KMS-11 (cell line): ENCODE results near the gene GDF3.
"Not testable (repeated sequence)": the region's sequence is repeated elsewhere in the genome, so short reads cannot be mapped to it uniquely, and the experiment has no call there.

Experiments
- H2AFZ ChIP-seq: fragments of 200-600 bp; sonication (generic); 2 replicates; pipeline ENCODE4 v1.6.1; 2016; ENCODE audit warnings: antibody characterized with exemption, mixed run types, low read depth
- H3K27ac ChIP-seq: fragments of 200-600 bp; sonication (generic); 2 replicates; pipeline ENCODE4 v1.6.1; 2016; ENCODE audit warnings: mild to moderate bottlenecking, mixed run types
- H3K27me3 ChIP-seq: fragments of 200-600 bp; sonication (generic); 2 replicates; pipeline ENCODE4 v1.6.1; 2017; ENCODE audit warnings: mild to moderate bottlenecking, low read depth, mixed run types, moderate library complexity; ENCODE audit not compliant: insufficient read depth
- H3K36me3 ChIP-seq: fragments of 200-600 bp; sonication (generic); 2 replicates; pipeline ENCODE4 v1.6.1; 2017; ENCODE audit warnings: mild to moderate bottlenecking, mixed run types; ENCODE audit not compliant: insufficient read depth
- H3K4me1 ChIP-seq: fragments of 200-600 bp; sonication (generic); 2 replicates; pipeline ENCODE4 v1.6.1; 2016; ENCODE audit warnings: mild to moderate bottlenecking, low read depth, mixed run types; ENCODE audit not compliant: poor library complexity, severe bottlenecking
- H3K4me2 ChIP-seq: fragments of 200-600 bp; sonication (generic); 2 replicates; pipeline ENCODE4 v1.7.0; 2016; ENCODE audit warnings: mild to moderate bottlenecking, mixed run types
- H3K4me3 ChIP-seq: fragments of 200-600 bp; sonication (generic); IDR thresholded peaks from 2 replicates; pipeline ENCODE4 v1.6.1; 2017; ENCODE audit warnings: low read depth, low read length, mixed read lengths; ENCODE audit not compliant: insufficient read depth
- H3K79me2 ChIP-seq: fragments of 200-600 bp; sonication (generic); 2 replicates; pipeline ENCODE4 v1.6.1; 2016; ENCODE audit warnings: low read depth, mixed run types; ENCODE audit not compliant: insufficient read depth
- H3K9ac ChIP-seq: fragments of 200-600 bp; sonication (generic); 2 replicates; pipeline ENCODE4 v1.6.1; 2016; ENCODE audit warnings: mild to moderate bottlenecking, mixed run types
- H4K20me1 ChIP-seq: fragments of 200-600 bp; sonication (generic); 2 replicates; pipeline ENCODE4 v1.6.1; 2016; ENCODE audit warnings: mild to moderate bottlenecking, mixed run types; ENCODE audit not compliant: insufficient read depth
- TF ChIP-seq, protein P1 (sequence below): fragments of 200-600 bp; sonication (generic); conservative IDR thresholded peaks from 2 replicates; pipeline ENCODE4 v1.6.1; 2017; ENCODE audit warnings: low read depth, mild to moderate bottlenecking, antibody characterized with exemption, low read length, moderate library complexity, mixed read lengths

Gene GDF3

DNA sequence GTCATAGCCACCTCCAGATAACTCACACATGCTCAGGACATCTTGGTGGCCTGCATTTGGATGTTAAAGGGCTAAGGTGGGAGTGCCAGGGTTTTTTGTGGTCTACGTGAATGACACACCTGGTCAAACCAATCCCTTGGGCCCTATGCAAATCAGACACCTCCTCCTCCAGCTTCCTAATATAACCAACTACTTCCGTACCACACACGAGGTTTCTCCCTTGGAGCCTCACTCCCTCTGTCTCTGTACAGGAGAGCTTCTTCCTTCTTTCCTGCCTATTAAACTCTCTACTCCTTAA is 49.4 kb downstream of the GDF3 start:
- Histone ChIP-seq H3K4me2 (no peak overlapping the region), H3K4me3 (no peak overlapping the region), H3K27ac (no peak overlapping the region), H3K9ac (no peak overlapping the region), H3K27me3 (no peaks in the 10 kb centered on the region), H3K4me1 (peaks cover 8% of the 10 kb centered on the region), H3K36me3 (no peaks in the 10 kb centered on the region), H4K20me1 (no peaks in the 10 kb centered on the region), H2AFZ (no peak overlapping the region), H3K79me2 (no peaks in the 10 kb centered on the region)
- TF ChIP-seq, protein P1, sequence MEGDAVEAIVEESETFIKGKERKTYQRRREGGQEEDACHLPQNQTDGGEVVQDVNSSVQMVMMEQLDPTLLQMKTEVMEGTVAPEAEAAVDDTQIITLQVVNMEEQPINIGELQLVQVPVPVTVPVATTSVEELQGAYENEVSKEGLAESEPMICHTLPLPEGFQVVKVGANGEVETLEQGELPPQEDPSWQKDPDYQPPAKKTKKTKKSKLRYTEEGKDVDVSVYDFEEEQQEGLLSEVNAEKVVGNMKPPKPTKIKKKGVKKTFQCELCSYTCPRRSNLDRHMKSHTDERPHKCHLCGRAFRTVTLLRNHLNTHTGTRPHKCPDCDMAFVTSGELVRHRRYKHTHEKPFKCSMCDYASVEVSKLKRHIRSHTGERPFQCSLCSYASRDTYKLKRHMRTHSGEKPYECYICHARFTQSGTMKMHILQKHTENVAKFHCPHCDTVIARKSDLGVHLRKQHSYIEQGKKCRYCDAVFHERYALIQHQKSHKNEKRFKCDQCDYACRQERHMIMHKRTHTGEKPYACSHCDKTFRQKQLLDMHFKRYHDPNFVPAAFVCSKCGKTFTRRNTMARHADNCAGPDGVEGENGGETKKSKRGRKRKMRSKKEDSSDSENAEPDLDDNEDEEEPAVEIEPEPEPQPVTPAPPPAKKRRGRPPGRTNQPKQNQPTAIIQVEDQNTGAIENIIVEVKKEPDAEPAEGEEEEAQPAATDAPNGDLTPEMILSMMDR, result no peak

DNA sequence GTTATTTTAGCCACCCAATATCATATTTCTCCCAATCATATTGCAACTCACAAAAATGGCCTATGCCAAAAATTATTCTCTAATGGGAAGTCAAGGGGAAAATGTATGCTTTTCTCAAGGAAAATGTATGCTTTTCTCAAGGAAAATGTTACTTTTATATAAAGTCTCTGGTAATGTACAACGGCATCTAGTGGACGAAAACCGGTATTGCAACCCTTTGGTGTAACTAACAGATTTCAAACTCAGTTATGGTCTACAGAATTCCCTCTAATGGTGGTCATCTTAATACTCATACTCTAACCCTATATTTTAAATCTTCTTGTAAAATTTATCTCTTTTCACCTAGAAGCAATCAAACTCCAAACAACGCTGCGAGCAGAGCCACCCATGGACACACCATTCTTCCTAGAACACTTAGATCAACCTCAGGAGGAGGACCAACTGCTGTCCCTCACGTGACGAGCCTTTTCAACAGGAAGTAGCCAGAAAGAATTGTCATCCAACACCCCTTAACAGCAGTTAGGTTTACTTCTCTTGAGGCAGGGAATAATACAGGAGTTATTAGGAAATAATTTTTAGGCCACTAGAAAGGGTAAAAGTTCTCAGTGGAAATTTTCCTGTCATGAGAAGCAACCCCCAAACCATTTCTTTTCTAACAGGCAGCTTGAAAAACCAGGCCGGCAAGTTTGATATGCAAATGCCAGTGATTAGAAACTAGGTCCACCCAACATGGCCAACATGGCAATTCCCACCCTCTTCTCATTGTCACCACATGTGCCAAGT is 50.0 kb downstream of the GDF3 start:
- Histone ChIP-seq H2AFZ (no peak overlapping the region), H3K4me3 (no peak overlapping the region), H3K36me3 (no peaks in the 10 kb centered on the region), H3K27ac (no peak overlapping the region), H4K20me1 (no peaks in the 10 kb centered on the region), H3K27me3 (no peaks in the 10 kb centered on the region), H3K4me1 (peaks cover 8% of the 10 kb centered on the region), H3K4me2 (no peak overlapping the region), H3K9ac (no peak overlapping the region), H3K79me2 (no peaks in the 10 kb centered on the region)
- TF ChIP-seq, protein P1, result peak; percentile 77

DNA sequence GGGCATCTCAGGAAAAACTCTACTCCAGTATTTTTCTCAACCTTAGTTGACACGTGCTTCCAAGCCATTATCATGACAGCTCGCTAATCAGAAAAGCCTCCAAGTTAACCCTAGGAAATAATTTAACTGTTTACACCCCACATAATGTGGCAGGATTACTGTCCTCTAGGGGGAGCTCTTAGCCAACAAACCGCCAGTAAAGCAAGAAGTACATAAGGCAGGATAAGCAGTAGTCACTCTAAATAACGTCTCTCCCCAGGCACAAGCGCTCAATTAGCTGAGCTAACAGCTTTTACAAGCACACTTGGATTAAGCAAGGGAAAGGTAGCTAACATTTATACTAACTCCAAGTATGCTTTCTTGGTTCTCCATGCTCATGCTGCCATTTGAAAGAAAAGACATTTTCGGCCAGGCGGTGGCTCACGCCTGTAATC is 52.7 kb downstream of the GDF3 start:
- TF ChIP-seq, protein P1, result peak; percentile 65
- Histone ChIP-seq H3K4me1 (peaks cover 5% of the 10 kb centered on the region), H3K27me3 (no peaks in the 10 kb centered on the region), H3K4me2 (no peak overlapping the region), H4K20me1 (no peaks in the 10 kb centered on the region), H3K9ac (no peak overlapping the region), H3K4me3 (no peak overlapping the region), H3K27ac (no peak overlapping the region), H3K79me2 (no peaks in the 10 kb centered on the region), H2AFZ (no peak overlapping the region), H3K36me3 (no peaks in the 10 kb centered on the region)

DNA sequence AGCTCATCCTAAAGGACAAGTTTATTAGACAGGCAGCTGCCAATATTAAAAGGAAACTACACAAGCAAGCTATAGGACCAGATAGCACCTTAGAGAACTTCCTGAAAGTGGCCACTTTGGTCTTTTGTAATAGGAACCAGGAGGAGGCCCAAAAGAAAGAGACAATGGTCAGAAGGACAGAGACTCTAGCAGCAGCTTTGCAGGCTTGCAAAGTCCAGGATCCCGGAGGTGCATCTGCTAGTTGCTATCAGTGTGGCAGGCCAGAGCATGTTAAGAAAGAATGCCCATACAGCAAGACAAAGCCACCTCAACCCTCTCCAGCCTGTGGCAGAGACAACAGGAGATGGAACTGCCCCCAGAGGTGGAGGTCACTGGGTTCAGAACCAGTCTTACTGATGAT is 53.3 kb downstream of the GDF3 start:
- no peaks in the 10 kb centered on the region for H4K20me1 ChIP-seq
- no peak overlapping the region for H3K4me3 ChIP-seq
- H3K4me1 ChIP-seq, result peaks cover 5% of the 10 kb centered on the region
- H3K27ac ChIP-seq, result no peak overlapping the region
- H3K4me2 ChIP-seq, result no peak overlapping the region
- no peaks in the 10 kb centered on the region for H3K27me3 ChIP-seq
- no peak overlapping the region for H3K9ac ChIP-seq
- no peaks in the 10 kb centered on the region for H3K36me3 ChIP-seq
- H3K79me2 ChIP-seq, result no peaks in the 10 kb centered on the region
- no peak overlapping the region for H2AFZ ChIP-seq
- TF ChIP-seq, protein P1, result no peak

DNA sequence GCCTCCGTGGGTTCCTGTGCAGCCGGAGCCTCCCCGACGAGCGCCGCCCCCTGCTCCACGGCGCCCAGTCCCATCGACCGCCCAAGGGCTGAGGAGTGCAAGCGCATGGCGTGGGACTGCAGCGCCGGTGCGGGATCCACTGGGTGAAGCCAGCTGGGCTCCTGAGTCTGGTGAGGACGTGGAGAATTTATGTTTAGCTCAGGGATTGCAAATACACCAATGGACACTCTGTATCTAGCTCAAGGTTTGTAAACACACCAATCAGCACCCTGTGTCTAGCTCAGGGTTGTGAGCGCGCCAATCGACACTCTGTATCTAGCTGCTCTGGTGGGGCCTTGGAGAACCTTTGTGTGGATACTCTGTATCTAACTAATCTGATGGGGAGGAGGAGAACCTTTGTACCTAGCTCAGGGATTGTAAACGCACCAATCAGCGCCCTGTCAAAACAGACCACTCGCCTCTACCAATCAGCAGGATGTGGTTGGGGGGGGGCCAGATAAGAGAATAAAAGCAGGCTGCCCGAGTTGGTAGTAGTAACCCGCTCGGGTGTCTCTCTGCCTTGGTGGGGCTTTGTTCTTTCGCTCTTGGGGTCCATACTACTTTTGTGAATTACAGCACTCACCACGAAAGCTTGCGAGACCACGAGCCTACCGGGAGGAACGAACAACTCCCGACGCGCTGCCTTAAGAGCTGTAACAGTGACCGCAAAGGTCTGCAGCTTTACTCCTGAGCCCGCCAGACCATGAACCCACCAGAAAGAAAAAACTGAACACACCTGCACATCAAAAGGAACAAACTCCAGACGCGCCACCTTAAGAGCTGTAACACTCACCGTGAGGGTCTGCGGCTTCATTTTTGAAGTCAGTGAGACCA is 55.2 kb downstream of the GDF3 start:
- H3K9ac ChIP-seq, H3K27ac ChIP-seq, H3K4me2 ChIP-seq, H4K20me1 ChIP-seq, H3K4me3 ChIP-seq, H3K4me1 ChIP-seq, H3K79me2 ChIP-seq, H3K27me3 ChIP-seq, H2AFZ ChIP-seq, H3K36me3 ChIP-seq: not testable (repeated sequence)
